Bronchus fibroblast of lung (primary cell): Measurements from ENCODE around the gene PEX3. TPM values are rescaled to one million over a fixed set of nuclear protein-coding genes. Genes with fewer than 3 reads are reported as not detected.

ENCODE experiments used
- total RNA-seq: library from RNA; depleted of rRNA; stranded (reverse); fragments of >200 nt; gene quantifications from 2 replicates; pipeline ENCODE4 v1.2.3, GENCODE V29; 2015

Gene PEX3, protein sequence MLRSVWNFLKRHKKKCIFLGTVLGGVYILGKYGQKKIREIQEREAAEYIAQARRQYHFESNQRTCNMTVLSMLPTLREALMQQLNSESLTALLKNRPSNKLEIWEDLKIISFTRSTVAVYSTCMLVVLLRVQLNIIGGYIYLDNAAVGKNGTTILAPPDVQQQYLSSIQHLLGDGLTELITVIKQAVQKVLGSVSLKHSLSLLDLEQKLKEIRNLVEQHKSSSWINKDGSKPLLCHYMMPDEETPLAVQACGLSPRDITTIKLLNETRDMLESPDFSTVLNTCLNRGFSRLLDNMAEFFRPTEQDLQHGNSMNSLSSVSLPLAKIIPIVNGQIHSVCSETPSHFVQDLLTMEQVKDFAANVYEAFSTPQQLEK
- total RNA-seq: 8.2 and 11.1 TPM in 2 replicates

DNA sequence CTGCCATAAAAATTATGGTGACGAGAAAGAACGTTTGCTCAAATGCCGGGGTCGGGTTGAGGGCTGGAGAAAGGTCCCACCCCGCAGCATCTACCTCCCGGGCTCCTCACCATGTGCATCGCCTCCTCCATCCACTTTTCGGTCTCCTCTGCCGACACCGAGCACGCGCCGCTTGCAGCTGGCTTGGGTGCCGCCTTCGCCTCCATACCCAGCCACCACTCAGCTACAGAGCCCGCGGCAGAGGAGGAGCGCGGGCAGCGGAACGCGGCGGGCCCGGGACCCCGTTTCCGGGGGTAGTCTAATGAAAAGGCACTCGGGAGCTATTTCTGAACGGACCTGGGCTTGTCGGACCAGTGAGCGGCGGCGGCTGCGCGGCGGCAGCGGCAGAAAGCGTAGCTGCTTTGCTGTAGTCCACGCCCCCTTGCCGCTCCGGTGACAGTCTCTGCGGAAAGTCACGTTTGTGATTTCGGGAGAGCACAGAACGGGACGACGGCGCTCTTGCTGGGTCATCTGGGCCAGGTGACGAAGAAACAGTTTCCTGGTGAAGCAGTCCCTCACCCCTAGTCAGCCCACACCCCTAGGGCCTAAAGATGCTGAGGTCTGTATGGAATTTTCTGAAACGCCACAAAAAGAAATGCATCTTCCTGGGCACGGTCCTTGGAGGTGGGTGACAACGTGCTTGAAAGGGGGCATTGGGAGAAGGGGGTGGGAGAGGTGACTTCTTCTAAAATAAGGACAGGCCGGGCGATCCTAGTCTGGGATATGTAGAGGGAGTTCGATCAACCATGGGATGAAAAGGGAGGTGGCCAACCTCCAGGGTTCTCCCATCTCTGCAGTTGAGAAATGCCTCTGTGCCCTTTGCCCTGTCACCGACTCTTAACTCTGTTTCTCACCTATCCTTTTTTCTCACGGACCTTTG lies at the start of gene PEX3, which contains the start of gene ADAT2:
PEX3 (plus strand) TSS at position 353 of the 919 bp plus-strand sequence; CDS start at position 591, 238 bp downstream.
ADAT2 (minus strand) TSS at position 243 of the 919 bp plus-strand sequence; CDS start at position 206, 37 bp downstream.

DNA sequence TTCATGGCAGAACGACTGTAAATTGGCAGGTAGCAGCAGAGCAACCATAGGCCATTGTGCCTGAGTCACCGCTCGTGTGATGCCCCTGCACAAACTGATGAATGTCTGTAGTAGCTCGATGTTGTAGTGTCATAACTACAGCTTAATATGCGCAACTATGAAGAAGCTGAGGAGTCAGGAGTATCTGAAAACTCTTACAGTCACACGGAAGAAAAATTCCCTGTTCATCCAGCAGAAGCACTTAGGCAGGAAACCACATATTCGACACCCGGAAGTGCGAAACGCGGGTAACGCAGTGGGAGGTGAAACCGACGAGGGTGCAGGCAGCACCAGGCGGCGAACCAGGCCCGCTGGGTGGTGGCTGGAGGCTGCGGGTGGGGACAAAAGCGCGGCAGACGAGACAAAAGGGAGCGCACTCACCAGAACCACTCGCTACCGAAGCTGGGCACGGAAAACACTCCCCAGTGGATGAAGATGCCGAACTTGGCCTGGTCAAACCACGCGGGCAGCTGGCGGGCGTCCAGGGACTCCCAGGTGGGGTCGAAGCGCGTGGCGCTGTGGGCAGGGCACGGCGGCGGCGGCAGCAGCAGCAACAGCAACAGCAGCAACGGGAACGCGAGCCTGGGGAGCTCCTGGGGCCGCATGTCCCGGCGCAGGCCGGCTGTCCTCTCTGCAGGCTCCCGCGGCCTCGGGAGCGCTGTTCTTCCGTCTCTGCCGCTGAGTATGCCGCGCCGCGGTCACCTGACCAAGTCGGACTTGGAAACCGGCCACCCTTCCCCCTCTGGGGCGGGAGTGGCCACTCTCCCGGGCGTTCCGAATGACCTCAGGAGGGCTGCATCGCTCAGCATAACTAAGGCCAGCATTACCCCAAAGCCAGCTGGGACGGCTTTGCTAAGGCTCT lies 60.6 kb downstream of the PEX3 start, which contains the start of gene FUCA2:
FUCA2 (minus strand) TSS at position 730 of the 901 bp plus-strand sequence; CDS start at position 644, 86 bp downstream.

Other genes starting within 250 kb of the PEX3 start
- 2.5 and 4.4 TPM in 2 replicates for gene ADAT2, start 110 bp upstream of the PEX3 start, total RNA-seq
- 67.8 and 74.8 TPM in 2 replicates for gene FUCA2, start 60.9 kb downstream of the PEX3 start, total RNA-seq
- 18.5 and 20.8 TPM in 2 replicates for gene PHACTR2, start 227.2 kb downstream of the PEX3 start, total RNA-seq